GM18505 (cell line): ENCODE results near the gene MDFI.

Experiments used
- ATAC-seq: cut with Tn5 transposase; IDR thresholded peaks from one replicate; pipeline ENCODE4 v1.9.1; 2021; ENCODE audit not compliant: unreplicated experiment
- POLR2A ChIP-seq: IDR thresholded peaks from 4 replicates; pipeline ENCODE4 v1.6.1; 2011; ENCODE audit warnings: borderline replicate concordance; ENCODE audit not compliant: insufficient read depth, insufficient read length; ENCODE audit errors: extremely low read depth

Gene MDFI

GRCh38 chr6:41652866-41653652 is 14.8 kb downstream of the MDFI start:
- no peak for TF ChIP-seq POLR2A
- no peak for ATAC-seq

GRCh38 chr6:41653691-41654090 is 15.4 kb downstream of the MDFI start:
- no peak for TF ChIP-seq POLR2A
- ATAC-seq = no peak

GRCh38 chr6:41654151-41654697 is 16.0 kb downstream of the MDFI start:
- no peak for TF ChIP-seq POLR2A
- no peak for ATAC-seq

- no peak for ATAC-seq
- no peak for TF ChIP-seq POLR2A
Measured at GRCh38 chr6:41654698-41655151, 16.5 kb downstream of the MDFI start.

- TF ChIP-seq POLR2A = no peak
- ATAC-seq = no peak
Measured at GRCh38 chr6:41655176-41655575, 16.9 kb downstream of the MDFI start.

- no peak for ATAC-seq
- no peak for TF ChIP-seq POLR2A
Measured at GRCh38 chr6:41655646-41656001, 17.4 kb downstream of the MDFI start.

GRCh38 chr6:41656002-41656691 is 17.9 kb downstream of the MDFI start:
- ATAC-seq = no peak
- no peak for TF ChIP-seq POLR2A

GRCh38 chr6:41657131-41658094 is 19.1 kb downstream of the MDFI start:
- ATAC-seq = no peak
- TF ChIP-seq POLR2A = no peak

GRCh38 chr6:41658636-41659035 is 20.4 kb downstream of the MDFI start:
- TF ChIP-seq POLR2A = no peak
- ATAC-seq = no peak

GRCh38 chr6:41659935-41660334 is 21.7 kb downstream of the MDFI start:
- TF ChIP-seq POLR2A = no peak
- ATAC-seq = no peak

- TF ChIP-seq POLR2A = no peak
- no peak for ATAC-seq
Measured at GRCh38 chr6:41663568-41663967, 25.3 kb downstream of the MDFI start.

- TF ChIP-seq POLR2A = no peak
- ATAC-seq = no peak
Measured at GRCh38 chr6:41664271-41664670, 26.0 kb downstream of the MDFI start.

GRCh38 chr6:41667195-41667594 is 28.9 kb downstream of the MDFI start:
- no peak for ATAC-seq
- no peak for TF ChIP-seq POLR2A
